ENCODE data around the gene PPCDC. TPM values are rescaled to one million over a fixed set of nuclear protein-coding genes. Genes with fewer than 3 reads are reported as not detected.

Gene PPCDC
- polyA plus RNA-seq, 4 donors: 10.4 to 13.8 (median 13.0) TPM

DNA sequence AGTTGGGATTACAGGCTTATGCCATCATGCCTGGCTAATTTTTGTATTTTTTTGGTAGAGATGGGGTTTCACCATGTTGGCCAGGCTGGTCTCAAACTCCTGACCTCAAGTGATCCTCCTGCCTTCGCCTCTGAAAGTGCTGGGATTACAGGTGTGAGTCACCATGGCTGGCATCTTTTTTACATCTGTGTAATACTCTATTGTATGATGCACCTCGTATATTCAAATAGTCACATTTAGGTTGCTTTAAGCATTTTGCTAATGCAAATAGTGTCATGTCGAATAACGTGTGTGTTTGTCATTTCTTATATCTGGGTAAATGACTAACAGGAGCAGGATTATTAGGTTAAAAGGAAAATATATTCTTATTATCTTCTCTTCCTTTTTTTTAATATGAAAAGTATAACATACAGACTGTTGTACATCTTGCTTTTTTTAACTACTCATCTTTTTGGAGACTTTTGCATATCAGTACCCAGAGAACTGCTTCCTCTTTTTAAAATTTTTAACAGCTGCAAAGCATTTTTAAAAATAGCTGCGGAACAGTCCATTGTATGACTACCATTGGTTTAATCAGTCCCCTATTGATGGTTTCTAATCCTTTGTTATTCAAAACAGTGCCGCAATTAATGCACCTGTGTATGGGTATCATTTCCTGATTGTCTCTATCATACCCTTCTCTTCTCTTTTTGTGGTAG, 14.6 kb upstream of the PPCDC start:
- no peak for DNase-seq (ENCODE audit: low read depth in 4 of 4, low spot score in 3 of 4)

DNA sequence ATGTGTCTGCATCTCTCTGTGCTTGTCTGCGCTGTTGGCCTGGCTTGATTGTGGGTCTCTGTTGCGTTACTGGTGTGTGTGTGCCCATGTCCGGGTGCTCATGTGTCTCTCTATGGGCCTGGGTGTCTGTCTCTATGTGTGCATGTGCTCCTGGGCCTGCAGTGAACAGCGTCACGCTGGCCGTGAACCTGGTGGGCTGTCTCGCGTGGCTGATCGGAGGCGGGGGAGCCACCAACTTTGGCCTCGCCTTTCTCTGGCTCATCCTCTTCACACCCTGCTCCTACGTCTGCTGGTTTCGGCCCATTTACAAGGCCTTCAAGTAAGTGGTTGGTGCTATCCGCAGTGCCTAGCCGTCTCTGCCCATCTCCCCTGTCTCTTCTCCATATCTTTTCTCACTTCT, 7.0 kb upstream of the PPCDC start:
- DNase-seq (ENCODE audit: low read depth in 4 of 4, low spot score in 3 of 4): no peak

DNA sequence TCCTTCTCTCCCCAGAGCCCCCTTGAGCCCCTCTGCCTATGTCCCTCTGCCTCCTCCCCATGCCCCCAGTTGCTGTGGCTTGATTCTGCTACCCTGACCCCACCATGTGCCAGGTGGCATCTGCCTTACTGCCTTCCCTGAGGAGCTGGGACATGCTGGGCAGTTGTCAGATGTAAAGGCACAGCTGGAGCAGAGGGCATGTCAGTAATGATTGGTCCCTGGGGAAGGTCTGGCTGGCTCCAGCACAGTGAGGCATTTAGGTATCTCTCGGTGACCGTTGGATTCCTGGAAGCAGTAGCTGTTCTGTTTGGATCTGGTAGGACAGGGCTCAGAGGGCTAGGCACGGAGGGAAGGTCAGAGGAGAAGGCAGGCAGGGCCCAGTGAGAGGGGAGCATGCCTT, 3.5 kb upstream of the PPCDC start:
- DNase-seq (ENCODE audit: low read depth in 4 of 4, low spot score in 3 of 4): no peak

DNA sequence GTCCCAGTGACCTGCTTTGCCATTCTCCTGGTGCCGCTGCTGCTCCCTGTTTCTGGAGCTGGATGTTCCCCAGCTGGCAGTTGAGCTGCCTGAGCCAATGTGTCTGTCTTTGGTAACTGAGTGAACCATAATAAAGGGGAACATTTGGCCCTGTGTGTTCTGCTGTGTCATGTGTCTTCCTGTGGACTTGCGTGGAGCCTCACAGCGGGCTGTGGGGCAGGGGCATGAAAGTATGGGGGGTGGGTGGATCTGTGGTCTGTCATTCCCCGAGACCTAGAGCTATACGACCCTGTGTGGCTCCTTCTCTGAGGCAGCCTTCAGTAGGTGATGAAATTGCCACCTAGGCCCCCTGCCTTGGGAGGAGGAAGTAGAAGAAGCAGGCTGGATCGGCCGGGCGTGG, 2.0 kb upstream of the PPCDC start:
- no peak for DNase-seq (ENCODE audit: low read depth in 4 of 4, low spot score in 3 of 4)

DNA sequence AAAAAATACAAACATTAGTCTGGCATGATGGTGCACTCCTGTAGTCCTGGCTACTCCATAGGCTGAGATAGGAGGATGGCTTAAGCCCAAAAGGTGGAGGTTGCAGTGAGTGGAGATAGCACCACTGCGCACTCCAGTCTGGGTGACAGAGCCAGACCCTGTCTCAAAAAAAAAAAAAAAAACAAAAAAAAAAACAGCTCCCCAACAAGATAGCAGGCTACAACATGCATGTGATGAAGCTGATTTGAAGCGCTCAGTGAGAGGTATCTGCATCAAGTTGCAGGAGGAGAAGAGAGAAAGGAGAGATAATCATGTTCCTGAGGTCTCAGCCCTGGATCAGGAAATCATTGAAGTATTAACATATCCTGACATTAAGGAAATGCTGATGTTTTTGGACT, 608 bp upstream of the PPCDC start:
- DNase-seq (ENCODE audit: low read depth in 4 of 4, low spot score in 3 of 4): no peak

DNA sequence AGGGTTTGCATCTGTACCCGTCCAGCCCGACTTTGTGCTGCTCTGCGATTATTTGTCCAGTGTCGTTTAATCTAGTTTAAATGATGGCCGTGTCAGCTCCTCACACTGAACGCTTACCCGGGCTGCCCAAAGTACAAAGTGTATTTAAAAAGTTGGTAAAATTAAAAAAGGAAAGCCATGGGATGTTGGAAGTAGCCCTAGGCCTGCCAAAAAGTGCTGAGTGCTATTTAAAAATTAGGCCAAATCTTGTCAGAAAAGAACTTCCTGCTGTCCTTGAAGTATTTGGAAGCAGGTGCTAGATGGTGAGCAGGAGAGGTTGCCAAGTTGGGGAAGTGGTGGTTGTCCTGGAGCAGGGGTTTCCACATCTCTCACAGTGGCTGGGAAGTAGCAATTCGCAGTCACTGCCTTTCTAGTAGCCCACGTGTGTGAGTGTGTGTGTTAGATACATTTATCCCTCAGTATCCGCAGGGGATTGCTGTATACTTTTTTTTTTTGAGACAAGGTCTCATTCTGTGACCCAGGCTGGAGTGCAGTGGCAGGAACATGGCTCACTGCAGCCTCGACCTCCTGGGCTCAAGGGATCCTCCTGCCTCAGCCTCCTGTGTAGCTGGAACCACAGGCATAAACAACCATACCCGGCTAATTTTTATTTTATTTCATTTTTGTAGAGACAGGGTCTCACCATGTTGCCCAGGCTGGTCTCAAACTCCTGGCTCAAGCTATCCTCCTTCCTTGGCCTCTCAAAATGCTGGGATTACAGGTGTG, 664 bp downstream of the PPCDC start:
- DNase-seq (ENCODE audit: low read depth in 4 of 4, low spot score in 3 of 4): no peak

DNA sequence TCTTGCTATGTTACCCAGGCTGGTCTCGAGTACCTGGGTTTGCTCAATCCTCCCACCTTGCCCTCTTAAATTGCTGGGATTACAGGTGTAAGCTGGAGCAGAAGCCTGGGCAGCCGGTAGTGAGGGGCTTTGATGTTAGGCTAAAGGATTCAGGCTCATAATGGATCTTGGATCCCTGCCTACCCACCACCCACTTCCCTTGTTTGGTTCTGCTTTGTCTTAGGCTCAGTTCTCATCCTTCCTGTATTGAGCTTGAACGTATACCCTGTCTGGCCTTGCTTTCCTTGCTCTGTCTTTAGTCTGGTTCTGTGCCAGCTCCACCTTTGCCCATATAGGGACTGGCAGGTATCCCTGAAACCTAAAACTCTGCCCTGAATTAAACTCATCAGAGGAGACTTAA, 1.7 kb downstream of the PPCDC start:
- DNase-seq (ENCODE audit: low read depth in 4 of 4, low spot score in 3 of 4): no peak

DNA sequence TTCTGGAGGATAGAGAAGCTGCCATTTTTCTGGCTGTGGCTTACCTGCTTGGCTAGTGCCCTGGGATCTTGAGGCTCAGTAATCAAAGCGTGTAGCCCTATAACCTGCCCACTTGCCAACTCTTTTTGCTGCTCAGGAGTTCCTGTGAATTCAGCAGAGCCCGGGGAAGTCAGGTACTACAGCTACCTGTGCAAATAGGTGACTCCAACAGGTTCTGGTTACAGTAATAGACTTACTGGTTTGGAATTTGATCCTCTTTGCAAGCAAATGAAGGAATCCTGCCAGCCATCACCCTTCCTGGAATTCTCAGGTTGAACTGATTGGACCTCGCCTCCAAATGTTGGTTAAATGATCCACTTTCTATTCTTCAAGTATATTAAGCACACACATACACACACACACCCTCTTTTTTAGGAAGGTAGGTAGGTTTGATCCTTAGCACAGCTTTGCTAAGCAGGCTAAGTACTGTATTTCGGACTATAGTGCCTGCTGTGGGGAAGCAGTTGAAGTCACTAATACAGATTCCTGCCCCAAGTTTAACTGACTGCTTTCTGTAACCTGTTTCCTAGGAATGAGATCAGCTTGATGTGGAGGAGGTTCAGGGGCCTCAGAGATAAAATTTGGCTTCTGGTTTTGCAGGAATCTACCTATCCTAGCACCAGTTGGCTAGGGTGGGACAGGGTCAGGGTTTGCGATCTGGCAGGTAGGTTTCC, 2.3 kb downstream of the PPCDC start:
- DNase-seq (ENCODE audit: low read depth in 4 of 4, low spot score in 3 of 4): no peak

DNA sequence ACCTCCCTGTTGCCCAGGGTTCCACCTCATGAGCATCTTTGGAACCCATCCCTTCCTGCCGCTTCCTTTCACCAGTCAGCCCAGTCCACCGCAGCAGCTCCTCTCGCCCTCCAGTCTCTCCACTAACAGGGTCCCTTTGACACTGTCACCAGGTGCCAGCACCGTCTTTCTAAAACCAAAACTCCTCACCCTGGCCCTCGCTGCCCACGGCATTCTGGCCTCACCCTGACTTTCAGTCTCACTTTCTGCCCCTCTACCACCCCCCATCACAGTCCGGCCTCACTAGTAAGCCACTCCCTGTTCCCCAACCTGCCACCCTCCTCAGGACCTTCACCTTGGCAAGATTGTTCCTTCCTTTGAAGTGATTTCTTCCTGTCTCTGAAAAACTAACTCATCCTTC, 4.2 kb downstream of the PPCDC start:
- no peak for DNase-seq (ENCODE audit: low read depth in 4 of 4, low spot score in 3 of 4)

DNA sequence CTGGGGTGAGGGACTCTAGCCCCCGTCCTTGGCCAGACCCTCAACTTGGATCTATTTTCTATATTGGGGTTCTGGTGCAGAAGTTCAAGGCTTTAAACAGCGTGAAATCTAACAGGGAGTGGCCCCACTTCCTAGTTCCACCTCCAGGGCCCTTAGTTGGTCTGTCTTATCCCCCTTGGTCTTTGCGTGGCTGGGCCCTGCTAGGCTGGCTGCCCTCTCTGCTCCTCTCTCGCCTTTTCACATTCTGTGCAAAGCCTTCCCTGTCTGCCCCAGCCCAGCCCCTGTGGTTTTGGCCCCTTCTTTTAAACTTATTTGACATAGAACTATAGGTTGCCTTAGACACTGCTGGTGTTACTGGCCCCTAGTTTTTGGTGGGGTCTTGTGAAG, 5.6 kb downstream of the PPCDC start:
- no peak for DNase-seq (ENCODE audit: low read depth in 4 of 4, low spot score in 3 of 4)

DNA sequence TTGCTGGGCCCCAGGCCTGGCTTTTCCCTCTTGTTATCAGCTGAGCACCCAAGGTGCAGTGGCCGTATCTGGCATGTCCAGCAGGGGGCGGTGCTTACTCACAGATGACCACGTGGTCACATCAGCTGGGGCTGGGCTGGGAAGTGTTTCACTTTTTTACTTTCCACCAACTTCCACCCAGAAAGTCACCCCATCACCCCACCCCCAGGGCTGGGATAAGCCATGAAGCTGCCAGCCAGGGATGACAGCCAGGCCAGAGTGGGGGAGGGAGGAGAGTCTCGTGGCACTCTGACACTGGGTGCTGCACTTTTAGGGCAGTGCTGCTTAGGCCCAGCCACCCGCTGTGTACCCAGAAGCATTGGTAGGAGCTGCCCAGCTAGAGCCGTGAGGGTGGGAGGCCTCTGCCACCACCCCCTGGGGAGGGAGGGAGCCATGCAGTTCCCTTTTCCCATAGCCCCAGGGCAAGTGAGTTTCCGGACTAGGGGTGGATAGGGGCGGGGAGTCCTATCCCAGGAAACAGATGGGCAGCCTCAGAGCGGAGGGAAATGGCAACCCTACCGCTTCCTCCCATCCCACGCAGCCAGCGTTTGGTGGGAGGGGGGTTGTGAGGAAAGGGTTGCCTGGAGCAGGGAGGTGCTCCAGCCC, 6.1 kb downstream of the PPCDC start:
- peak; percentile 67 to 78 (median 74) for DNase-seq (ENCODE audit: low read depth in 4 of 4, low spot score in 3 of 4)

DNA sequence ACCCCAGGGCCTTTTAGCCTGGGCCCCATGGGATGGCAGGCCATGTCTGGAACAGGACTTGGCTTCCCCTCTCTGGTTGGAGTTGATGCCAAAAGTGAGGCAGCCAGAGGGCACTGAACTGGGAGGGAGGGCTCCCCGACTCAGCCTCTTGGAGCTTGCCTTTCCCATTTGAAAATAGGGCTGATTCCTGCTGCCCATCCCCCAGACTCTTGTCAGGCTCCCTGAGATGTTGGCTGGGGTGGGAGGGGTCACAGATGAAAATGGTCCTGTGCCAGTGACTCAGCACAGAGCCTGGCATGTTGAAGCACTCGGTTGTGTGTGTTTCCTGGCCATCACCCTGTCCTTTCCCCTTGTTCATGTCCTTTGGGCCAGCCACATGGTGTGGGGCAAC, 6.6 kb downstream of the PPCDC start:
- DNase-seq (ENCODE audit: low read depth in 4 of 4, low spot score in 3 of 4): no peak

DNA sequence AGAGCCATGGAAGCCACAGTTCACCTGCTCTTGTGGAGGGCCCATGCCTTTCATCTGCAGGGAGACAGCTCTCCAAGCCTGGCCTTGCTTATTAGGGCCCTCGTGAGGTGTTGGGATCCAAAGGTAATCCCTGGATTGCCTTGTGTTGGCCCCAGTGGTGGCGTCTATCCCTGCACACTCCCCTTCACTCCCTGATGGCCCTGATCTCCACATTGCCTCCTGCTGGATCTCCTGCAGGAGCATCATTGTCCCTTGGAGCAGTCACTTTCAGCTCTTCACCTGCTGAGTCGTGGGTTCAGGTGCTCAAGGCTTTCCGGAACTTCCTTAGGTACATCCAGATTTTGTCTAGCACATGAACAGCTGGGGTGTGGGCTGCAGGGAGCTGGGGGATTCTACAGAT, 7.0 kb downstream of the PPCDC start:
- no peak for DNase-seq (ENCODE audit: low read depth in 4 of 4, low spot score in 3 of 4)

DNA sequence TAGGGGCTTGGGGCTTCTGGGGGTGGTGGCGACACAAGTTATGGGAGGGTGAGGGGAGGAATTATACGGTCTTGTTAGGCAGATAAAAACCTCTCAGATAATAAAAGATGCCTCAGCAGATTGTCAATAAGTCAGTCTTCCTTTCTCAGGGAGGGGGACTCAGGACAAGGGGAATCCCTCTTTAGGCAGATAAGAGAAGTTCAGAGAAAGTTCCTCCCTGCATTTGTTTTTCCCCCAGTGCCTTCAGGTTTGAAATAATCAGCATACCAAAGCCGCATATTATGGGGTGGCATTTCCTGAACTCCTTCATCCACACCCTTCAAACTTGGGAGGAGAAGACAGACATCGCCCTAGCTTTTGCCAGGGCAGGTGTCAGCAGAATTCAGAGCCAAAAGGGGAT, 8.5 kb downstream of the PPCDC start:
- DNase-seq (ENCODE audit: low read depth in 4 of 4, low spot score in 3 of 4): no peak

DNA sequence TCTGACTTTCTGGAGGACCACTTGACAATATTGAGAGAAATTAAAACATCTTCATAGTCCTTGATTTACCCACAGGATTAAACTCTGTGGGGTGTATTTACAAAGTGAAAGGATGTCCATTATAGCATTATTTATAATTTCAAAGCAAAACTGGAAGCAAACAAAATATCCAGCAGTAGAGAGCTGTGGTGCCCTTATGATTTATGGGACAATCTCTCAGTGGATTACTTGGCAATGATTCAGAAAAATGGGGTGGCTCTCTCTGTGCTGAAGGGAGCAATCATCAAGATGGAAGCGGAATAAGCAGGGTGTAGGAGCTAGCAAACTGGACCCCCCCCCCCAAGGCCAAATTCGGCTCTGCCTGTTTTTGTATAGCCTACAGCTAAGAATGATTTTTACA, 9.0 kb downstream of the PPCDC start:
- DNase-seq (ENCODE audit: low read depth in 4 of 4, low spot score in 3 of 4): no peak

DNA sequence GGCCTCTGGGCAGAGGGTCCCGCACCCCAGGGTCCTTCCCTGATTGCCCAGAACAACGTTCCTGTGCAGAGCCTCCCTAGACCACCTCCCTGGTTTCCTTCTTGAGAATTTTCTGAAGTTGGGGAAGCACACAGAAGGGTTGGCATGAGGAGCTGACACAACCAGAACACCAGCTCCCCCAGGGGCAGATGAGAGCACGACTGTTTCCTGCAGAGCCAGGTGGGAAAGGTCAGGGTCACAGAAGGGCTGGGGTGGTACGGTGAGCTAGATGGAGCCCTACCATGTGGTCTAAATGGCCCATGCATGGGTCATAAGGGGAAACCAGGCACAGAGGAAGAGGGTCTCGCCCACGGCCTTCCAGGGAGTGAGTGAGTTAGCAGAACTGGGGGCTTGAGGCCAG, 10.4 kb downstream of the PPCDC start:
- no peak for DNase-seq (ENCODE audit: low read depth in 4 of 4, low spot score in 3 of 4)

DNA sequence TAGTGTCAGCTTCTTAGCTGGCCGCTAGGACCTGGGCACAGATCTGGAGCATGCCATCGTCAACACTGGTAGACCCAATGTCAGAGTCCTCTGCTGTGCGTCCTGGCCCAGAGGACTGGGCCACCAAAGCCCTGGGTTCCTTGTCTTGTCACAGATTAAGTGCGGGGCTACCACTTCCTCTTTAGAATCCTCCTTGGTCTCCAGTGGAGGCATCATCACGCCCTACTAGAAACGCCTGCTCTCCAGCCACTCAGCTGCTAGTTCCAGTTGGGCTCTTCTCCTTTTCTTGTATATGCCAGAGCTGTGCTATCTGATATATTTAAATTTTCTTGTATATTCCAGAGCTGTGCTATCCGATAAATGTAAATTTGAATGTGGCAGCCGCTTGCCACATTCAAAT, 11.2 kb downstream of the PPCDC start:
- no peak for DNase-seq (ENCODE audit: low read depth in 4 of 4, low spot score in 3 of 4)

DNA sequence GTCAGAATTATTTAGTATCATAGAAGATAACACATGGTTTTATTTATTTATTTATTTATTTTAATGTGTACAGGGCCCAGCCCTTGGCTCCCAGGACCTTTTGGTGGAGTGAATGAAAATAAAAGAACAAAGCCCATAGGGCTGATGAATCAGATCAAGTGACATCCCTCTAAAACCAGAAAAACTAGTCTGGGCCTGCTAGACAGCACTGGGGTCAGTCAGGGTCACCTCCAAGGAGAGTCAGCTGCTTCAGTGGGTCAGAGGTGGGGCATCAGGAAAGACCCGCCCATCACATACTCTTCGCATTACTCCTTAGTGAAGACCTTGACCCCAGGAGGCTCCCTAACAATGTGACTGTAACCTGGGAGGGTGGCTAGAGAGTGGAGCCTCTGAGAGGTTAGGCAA, 12.8 kb downstream of the PPCDC start:
- DNase-seq (ENCODE audit: low read depth in 4 of 4, low spot score in 3 of 4): no peak

DNA sequence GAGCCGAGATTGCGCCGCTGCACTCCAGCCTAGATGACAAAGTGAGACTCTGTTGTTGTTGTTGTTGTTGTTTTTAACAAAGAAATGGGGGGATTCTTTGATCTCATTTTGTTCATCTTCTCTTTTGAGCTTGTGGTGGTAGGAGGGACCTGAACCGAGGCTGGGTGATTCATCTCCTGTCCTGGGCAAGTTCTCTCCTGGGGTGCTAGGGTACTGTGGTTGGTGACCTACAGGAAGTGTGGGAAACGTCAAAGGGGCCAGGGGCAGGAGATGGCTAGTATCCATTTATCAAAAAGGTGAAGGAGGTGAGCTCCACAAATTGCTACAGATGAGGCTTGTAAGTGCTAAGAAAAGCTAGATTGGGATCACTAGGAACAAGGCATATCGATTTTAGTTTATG, 14.3 kb downstream of the PPCDC start:
- DNase-seq (ENCODE audit: low read depth in 4 of 4, low spot score in 3 of 4): no peak

DNA sequence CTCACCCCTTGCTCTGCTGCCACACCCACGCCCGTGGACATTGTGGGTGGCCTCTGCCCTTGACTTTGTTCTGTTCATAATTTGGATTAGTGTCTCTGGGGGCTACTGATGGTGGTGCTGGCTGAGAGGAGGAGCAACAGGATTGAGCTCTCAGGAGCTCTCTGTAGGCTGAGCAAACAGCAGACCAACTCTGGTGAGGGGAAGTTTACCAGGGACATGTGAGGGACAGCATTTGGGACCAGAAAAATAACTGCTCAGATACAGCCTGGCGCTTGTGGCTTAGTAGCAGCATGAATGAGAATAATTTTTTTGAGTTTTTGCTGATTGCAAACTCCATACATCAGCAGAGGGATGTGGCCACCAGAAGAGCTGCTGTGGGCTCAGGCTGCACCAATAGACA, 14.8 kb downstream of the PPCDC start:
- DNase-seq (ENCODE audit: low read depth in 4 of 4, low spot score in 3 of 4): no peak

DNA sequence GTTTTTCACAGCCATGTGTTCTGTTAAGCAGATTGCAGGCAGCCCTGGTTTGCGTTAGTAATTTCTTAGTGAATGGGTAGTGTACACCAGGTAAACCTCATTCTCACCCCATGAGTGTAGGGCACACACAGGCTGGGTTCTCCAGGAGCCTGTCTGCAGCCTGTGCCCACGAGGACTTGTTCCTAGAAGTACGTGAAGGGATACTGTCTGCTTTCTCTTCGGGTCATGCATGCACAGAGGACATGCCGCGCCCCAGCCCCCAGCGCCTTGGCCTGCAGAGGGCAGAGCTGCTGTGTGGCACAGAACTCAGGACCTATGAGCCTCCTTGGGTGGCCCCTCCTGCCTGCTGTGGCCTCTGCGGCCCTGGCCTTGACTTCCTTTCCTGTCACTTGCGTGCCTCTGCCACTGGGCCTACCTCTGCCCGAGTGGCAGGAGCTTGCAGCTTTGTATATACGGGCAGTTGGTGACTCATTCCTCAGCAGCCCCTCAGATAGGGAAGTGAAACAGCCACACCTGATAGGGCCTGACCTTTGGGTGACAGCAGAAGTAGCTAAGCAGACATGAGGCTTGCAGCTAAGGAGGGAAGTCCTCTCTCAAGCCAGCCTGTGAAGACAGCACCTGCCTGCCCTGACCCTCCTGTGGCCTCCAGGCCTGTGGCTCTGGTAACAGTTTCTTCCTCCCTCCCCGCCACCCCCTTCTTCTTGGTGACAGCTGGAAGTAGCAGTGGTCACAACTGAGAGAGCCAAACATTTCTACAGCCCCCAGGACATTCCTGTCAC, 19.5 kb downstream of the PPCDC start:
- DNase-seq (ENCODE audit: low read depth in 4 of 4, low spot score in 3 of 4): no peak

All from right renal pelvis (tissue), 4 donors.